Kidney epithelial cell (primary cell): Measurements from ENCODE around the gene UTRN. TPM values are rescaled to one million over a fixed set of nuclear protein-coding genes. Genes with fewer than 3 reads are reported as not detected.

Source experiments
- DNase-seq: peaks from one replicate; pipeline ENCODE4 v3.0.0-alpha.2; 2010; ENCODE audit warnings: low read depth
- H3K27me3 ChIP-seq: 2 replicates; pipeline ENCODE4 v1.6.0; 2011; ENCODE audit warnings: low read length; ENCODE audit not compliant: control insufficient read depth, insufficient read depth
- H3K36me3 ChIP-seq: 2 replicates; pipeline ENCODE4 v1.5.1; 2011; ENCODE audit warnings: low read length; ENCODE audit not compliant: control insufficient read depth, insufficient read depth
- H3K4me3 ChIP-seq: 2 replicates; pipeline ENCODE4 v1.5.1; 2011; ENCODE audit warnings: low read depth, mild to moderate bottlenecking, control low read depth, low read length
- CTCF ChIP-seq: IDR thresholded peaks from 2 replicates; pipeline ENCODE4 v1.5.1; 2011; ENCODE audit warnings: mild to moderate bottlenecking, moderate library complexity, low read length, control low read depth, inconsistent platforms; ENCODE audit not compliant: insufficient read depth, poor library complexity, severe bottlenecking
- total RNA-seq: library from RNA; depleted of rRNA; stranded (reverse); fragments of >200 nt; gene quantifications from 2 replicates; pipeline ENCODE4 v1.2.3, GENCODE V29; 2015

UTRN gene
- total RNA-seq, 1 donor from 2014 or later = 69.1 TPM

GRCh38 chr6:144297511-144298100 is 12.5 kb downstream of the UTRN start:
- Histone ChIP-seq H3K36me3 (peaks cover 1% of the 10 kb centered on the region), H3K4me3 (no peak overlapping the region), H3K27me3 (no peaks in the 10 kb centered on the region)
- no peak for TF ChIP-seq CTCF
- DNase-seq = no peak

GRCh38 chr6:144298194-144298593 is 13.1 kb downstream of the UTRN start:
- H3K4me3 ChIP-seq = no peak overlapping the region
- no peak for DNase-seq
- peaks cover 1% of the 10 kb centered on the region for H3K36me3 ChIP-seq
- no peaks in the 10 kb centered on the region for H3K27me3 ChIP-seq
- no peak for TF ChIP-seq CTCF

GRCh38 chr6:144298916-144299315 is 13.8 kb downstream of the UTRN start:
- no peak for DNase-seq
- peaks cover 1% of the 10 kb centered on the region for H3K36me3 ChIP-seq
- TF ChIP-seq CTCF = no peak

GRCh38 chr6:144302701-144303372 is 17.7 kb downstream of the UTRN start:
- no peak for DNase-seq
- Histone ChIP-seq H3K36me3 (no peaks in the 10 kb centered on the region), H3K4me3 (no peak overlapping the region), H3K27me3 (no peaks in the 10 kb centered on the region)
- no peak for TF ChIP-seq CTCF

More at GRCh38 chr6:144298916-144299315, 13.8 kb downstream of the UTRN start:
- H3K4me3 ChIP-seq = no peak overlapping the region
- no peaks in the 10 kb centered on the region for H3K27me3 ChIP-seq

GRCh38 chr6:144304223-144304848 is 19.2 kb downstream of the UTRN start:
- no peak for TF ChIP-seq CTCF
- Histone ChIP-seq H3K4me3 (no peak overlapping the region), H3K27me3 (no peaks in the 10 kb centered on the region), H3K36me3 (peaks cover 1% of the 10 kb centered on the region)
- no peak for DNase-seq
